PFSK-1 (cell line): ENCODE results near the gene CRTAC1.

ENCODE experiments used
- FOXP2 ChIP-seq: optimal IDR thresholded peaks from 2 replicates; pipeline ENCODE3; 2011; ENCODE audit warnings: borderline replicate concordance, control low read depth, inconsistent platforms; ENCODE audit not compliant: insufficient read depth; ENCODE audit errors: extremely low read length, extremely low read depth
- POLR2AphosphoS5 ChIP-seq: IDR thresholded peaks from 2 replicates; pipeline ENCODE4 v1.6.1; 2012; ENCODE audit warnings: low read depth, mild to moderate bottlenecking, control low read depth, low read length, moderate library complexity
- REST ChIP-seq, 2 experiments: IDR thresholded peaks; 2 replicates each; pipeline versions ENCODE4 v1.6.1 to v1.8.0; 2011 to 2012; ENCODE audit warnings: low read depth in 2 of 2, low read length in 2 of 2, control low read depth in 1 of 2, inconsistent platforms in 1 of 2, mild to moderate bottlenecking in 1 of 2, moderate library complexity in 1 of 2; ENCODE audit not compliant: insufficient read depth in 1 of 2
- SIN3A ChIP-seq: IDR thresholded peaks from 2 replicates; pipeline ENCODE4 v1.6.1; 2012; ENCODE audit warnings: mild to moderate bottlenecking, low read length, moderate library complexity, borderline replicate concordance; ENCODE audit not compliant: insufficient read depth
- TAF1 ChIP-seq: IDR thresholded peaks from 2 replicates; pipeline ENCODE4 v1.6.1; 2012; ENCODE audit warnings: low read length, control low read depth, borderline replicate concordance; ENCODE audit not compliant: insufficient read depth

CRTAC1 gene

GRCh38 chr10:97820096-97820704 lies 210.2 kb downstream of the CRTAC1 start:
- TF ChIP-seq TAF1, result no peak
- TF ChIP-seq SIN3A, result no peak

GRCh38 chr10:97818572-97818971 lies 211.8 kb downstream of the CRTAC1 start:
- no peak for TF ChIP-seq REST (IDR thresholded peaks at IDR 0.05; ENCODE audit: insufficient read depth in 1 of 2, low read depth in 2 of 2, low read length in 2 of 2)
- no peak for TF ChIP-seq TAF1
- TF ChIP-seq FOXP2, result no peak
- no peak for TF ChIP-seq SIN3A
- TF ChIP-seq POLR2AphosphoS5, result no peak

GRCh38 chr10:97816609-97817008 lies 213.8 kb downstream of the CRTAC1 start:
- TF ChIP-seq TAF1 (no peak), POLR2AphosphoS5 (no peak), SIN3A (no peak), REST (IDR thresholded peaks at IDR 0.05; ENCODE audit: insufficient read depth in 1 of 2, low read depth in 2 of 2, low read length in 2 of 2) (no peak), FOXP2 (no peak)
